Measurements from ENCODE around the gene TCTA.

Gene TCTA

GRCh38 chr3:49461443-49462171 is 49.4 kb downstream of the TCTA start:
- peak; percentile 70 for DNase-seq

GRCh38 chr3:49462222-49462621 is 50.0 kb downstream of the TCTA start:
- DNase-seq: peak; percentile 38

GRCh38 chr3:49465270-49466034 is 53.2 kb downstream of the TCTA start:
- no peak for DNase-seq
